Prostate gland (tissue), 2 donors: Measurements from ENCODE around the gene ATP6V1G2. TPM values are rescaled to one million over a fixed set of nuclear protein-coding genes. Genes with fewer than 3 reads are reported as not detected.

Experiments used
- DNase-seq: peaks from one replicate; pipeline ENCODE4 v3.0.0-alpha.2; 2019; ENCODE audit warnings: low spot score
- H3K27ac ChIP-seq, 2 donors: fragments of 200-600 bp; sonication (generic); 2 replicates each; pipeline ENCODE4 v1.5.1; 2017 to 2019
- H3K27me3 ChIP-seq: fragments of 200-600 bp; sonication (generic); replicated peaks from 2 replicates; pipeline ENCODE4 v1.5.1; 2019; ENCODE audit not compliant: insufficient read depth
- H3K36me3 ChIP-seq, 2 donors: fragments of 200-600 bp; sonication (generic); 1 replicate in 1 of 2; 2 replicates in 1 of 2; pipeline versions ENCODE4 v1.5.1 to v1.8.1; 2017 to 2019
- H3K4me1 ChIP-seq: fragments of 200-600 bp; sonication (generic); replicated peaks from 2 replicates; pipeline ENCODE4 v1.5.1; 2019
- H3K4me3 ChIP-seq, 2 donors: fragments of 200-600 bp; sonication (generic); 2 replicates each; pipeline ENCODE4 v1.5.1; 2017 to 2019
- H3K9me3 ChIP-seq: fragments of 200-600 bp; sonication (generic); 2 replicates; pipeline ENCODE4 v1.5.1; 2017
- CTCF ChIP-seq, 4 experiments: fragments of 200-600 bp in 2 of 4; fragments of 450-650 bp in 2 of 4; sonication (generic) in 2 of 4; IDR thresholded peaks; 1 replicate in 3 of 4; 2 replicates in 1 of 4; pipeline ENCODE4 v1.5.1; 2016 to 2019; ENCODE audit warnings: antibody characterized with exemption in 4 of 4, mild to moderate bottlenecking in 2 of 4, moderate library complexity in 2 of 4
- POLR2A ChIP-seq: fragments of 450-650 bp; IDR thresholded peaks from one replicate; pipeline ENCODE4 v1.6.1; 2016; ENCODE audit warnings: antibody characterized with exemption, mild to moderate bottlenecking
- POLR2AphosphoS5 ChIP-seq: sonication (generic); formaldehyde crosslinking; IDR thresholded peaks from one replicate; pipeline ENCODE4 v1.6.1; 2017; ENCODE audit warnings: antibody characterized with exemption
- WGBS: methylation state at CpG from one replicate; pipeline ENCODE4 v1.1.5; 2018; 5-methylcytosine and 5-hydroxymethylcytosine counted together
- intact Hi-C: fragments of 100-400 bp; cut with DNase I; formaldehyde crosslinking; loops from one replicate; pipeline ENCODE4 v1.14.2; 2022
- total RNA-seq, 2 donors: library from RNA; depleted of rRNA; stranded (reverse); fragments of >200 nt; gene quantifications; one replicate each; pipeline ENCODE4 v1.1.0, GENCODE V29; 2016

The ATP6V1G2 gene
- total RNA-seq, 2 donors from 2014 or later: 0.36 to 0.74 TPM

- H3K27me3 ChIP-seq: no peaks in the 10 kb centered on the region
- intact Hi-C loops: loop anchor here (1.0 kb wide), 1 partner anchor 17 kb away; no protein-coding TSS in a partner anchor
- H3K36me3 ChIP-seq: no peaks in the 10 kb centered on the region
- H3K9me3 ChIP-seq: no peaks in the 10 kb centered on the region
- H3K27ac ChIP-seq: peak overlapping the region; percentile 65 to 85
- H3K4me3 ChIP-seq: peak overlapping the region; percentile 62 to 68
- no peaks in the 10 kb centered on the region for H3K4me1 ChIP-seq
- TF ChIP-seq POLR2AphosphoS5 (peak; percentile 61), POLR2A (peak; percentile 40), CTCF (IDR thresholded peaks at IDR 0.05) (peak; percentile 92 to 98 (median 96))
- 1% methylated on average over 40 of the region's 62 CpGs for WGBS
- peak; percentile 79 for DNase-seq
Observed at GRCh38 chr6:31580807-31581433, 34.5 kb upstream of the ATP6V1G2 start.

GRCh38 chr6:31580438-31580740 lies 34.0 kb upstream of the ATP6V1G2 start:
- WGBS: 39% methylated on average over 11 of the region's 11 CpGs

DNA sequence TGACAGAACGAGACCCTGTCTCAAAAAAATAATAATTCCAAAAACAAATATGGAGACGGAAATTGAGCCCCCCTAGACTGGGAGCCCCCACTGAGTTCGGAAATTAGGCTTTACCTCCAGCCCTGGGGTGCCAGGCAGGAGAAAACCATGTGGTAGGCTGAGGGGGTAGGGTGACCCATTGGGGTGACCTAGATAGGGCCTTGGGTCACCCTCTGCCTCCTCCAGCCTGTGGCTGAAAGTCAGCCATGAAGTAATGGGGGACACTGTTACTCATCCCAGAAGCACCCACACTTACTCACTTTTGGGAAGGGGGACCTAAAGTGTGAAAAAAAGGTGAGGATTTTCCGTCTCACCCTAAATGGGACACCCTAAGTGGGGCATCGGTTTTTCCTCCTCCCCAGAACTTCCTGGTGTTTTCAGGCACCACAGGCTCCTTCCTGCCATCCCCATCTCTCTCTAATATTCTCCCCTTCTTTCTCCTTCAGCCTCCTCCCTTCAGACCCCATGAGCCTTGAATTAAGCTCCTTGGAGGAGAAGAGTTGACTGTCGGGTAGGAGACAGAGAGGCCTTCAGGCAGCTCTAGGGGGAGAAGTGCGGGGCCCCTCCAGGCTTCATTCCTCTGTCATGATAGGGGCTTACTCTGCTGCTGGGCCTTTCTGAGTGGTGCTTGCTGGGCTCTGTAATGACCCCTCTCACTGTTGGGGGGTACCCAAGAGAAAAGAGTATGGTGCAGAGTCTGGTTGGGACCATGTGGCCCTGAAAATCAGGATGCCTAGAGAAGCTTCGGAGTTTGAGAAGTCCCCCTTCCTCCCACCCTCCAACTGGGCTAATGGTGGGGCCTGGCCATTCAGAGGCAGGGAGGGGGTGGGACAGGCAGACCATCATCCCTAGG lies 33.4 kb upstream of the ATP6V1G2 start:
- intact Hi-C loops: no loop called here
- Histone ChIP-seq H3K4me3 (no peak overlapping the region), H3K4me1 (no peaks in the 10 kb centered on the region), H3K27me3 (no peaks in the 10 kb centered on the region), H3K27ac (peak overlapping the region in 1 of 2 donors; percentile 65), H3K9me3 (no peaks in the 10 kb centered on the region), H3K36me3 (no peaks in the 10 kb centered on the region)
- no peak for TF ChIP-seq POLR2AphosphoS5
- TF ChIP-seq CTCF (IDR thresholded peaks at IDR 0.05): no peak
- TF ChIP-seq POLR2A: no peak
- no peak for DNase-seq
- 92% methylated on average over 8 of the region's 8 CpGs for WGBS

More at GRCh38 chr6:31580438-31580740, 34.0 kb upstream of the ATP6V1G2 start:
- TF ChIP-seq CTCF (IDR thresholded peaks at IDR 0.05): no peak
- TF ChIP-seq POLR2A: no peak
- TF ChIP-seq POLR2AphosphoS5: no peak
- Histone ChIP-seq H3K4me1 (no peaks in the 10 kb centered on the region), H3K9me3 (no peaks in the 10 kb centered on the region), H3K27me3 (no peaks in the 10 kb centered on the region), H3K27ac (peak overlapping the region; percentile 65 to 85), H3K36me3 (no peaks in the 10 kb centered on the region), H3K4me3 (peak overlapping the region; percentile 62 to 68)
- no peak for DNase-seq
- intact Hi-C loops: no loop called here

DNA sequence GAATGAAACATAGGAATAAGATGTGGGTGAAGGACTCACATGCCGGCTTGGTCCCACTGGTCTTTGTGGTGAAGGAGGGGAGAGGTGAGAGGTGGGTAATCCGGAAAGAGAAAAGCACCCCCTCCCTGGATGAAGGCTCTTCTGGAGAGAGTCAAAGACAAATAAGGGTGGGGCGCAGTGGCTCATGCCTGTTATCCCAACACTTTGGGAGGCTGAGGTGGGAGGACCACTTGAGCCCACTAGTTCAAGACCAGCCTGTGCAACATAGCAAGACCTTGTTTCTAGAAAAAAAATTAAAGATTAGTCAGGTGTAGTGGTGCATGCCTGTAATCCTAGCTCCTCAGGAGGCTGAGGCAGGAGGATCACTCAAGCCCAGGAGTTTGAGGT lies 32.7 kb upstream of the ATP6V1G2 start:
- H3K4me1 ChIP-seq: no peaks in the 10 kb centered on the region
- intact Hi-C loops: no loop called here
- DNase-seq: no peak
- no peak overlapping the region for H3K4me3 ChIP-seq
- H3K36me3 ChIP-seq: no peaks in the 10 kb centered on the region
- H3K9me3 ChIP-seq: no peaks in the 10 kb centered on the region
- TF ChIP-seq CTCF (IDR thresholded peaks at IDR 0.05) (no peak), POLR2A (no peak), POLR2AphosphoS5 (no peak)
- 90% methylated on average over 3 of the region's 3 CpGs for WGBS
- H3K27me3 ChIP-seq: no peaks in the 10 kb centered on the region
- no peak overlapping the region for H3K27ac ChIP-seq
